ENCODE measurements around the gene TMEM14C. TPM values are rescaled to one million over a fixed set of nuclear protein-coding genes. Genes with fewer than 3 reads are reported as not detected.
A peak's percentile ranks its signal among the peaks of the same experiment; 100 is the strongest.

The TMEM14C gene
- total RNA-seq, 4 donors from 2014 or later, result 63.4 to 76.7 (median 73.7) TPM

DNA sequence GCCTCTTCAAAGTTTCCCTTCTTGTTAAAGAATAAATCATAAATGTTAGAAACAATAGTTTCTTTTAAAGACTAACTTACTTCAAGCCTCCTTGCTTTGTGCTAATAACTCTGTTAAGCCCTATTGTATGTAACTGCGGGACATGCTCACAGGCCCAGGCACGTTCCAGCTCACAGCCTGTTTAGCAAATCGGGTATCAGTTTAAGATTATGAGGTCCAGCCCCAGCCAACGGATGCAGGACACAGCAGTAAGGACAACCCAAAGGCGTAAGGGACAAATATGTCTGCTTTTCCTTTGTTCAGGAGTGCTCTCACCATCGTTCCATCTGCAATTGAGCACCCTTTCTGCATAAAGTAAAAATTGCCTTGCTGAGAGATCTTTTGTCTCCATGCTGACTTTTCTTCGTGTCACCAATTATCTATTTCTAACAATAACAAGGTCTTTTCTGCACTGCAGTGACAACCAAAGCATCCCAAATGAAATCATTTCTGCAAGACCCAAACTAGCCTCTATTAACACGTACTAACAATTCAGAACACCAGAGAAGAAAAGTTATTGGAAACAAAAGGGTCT is 29.8 kb upstream of the TMEM14C start:
- H3K9me3 ChIP-seq, result no peaks in the 10 kb centered on the region
- no peak for DNase-seq (ENCODE audit: low spot score in 2 of 2)
- no peak overlapping the region for H3K27ac ChIP-seq

DNA sequence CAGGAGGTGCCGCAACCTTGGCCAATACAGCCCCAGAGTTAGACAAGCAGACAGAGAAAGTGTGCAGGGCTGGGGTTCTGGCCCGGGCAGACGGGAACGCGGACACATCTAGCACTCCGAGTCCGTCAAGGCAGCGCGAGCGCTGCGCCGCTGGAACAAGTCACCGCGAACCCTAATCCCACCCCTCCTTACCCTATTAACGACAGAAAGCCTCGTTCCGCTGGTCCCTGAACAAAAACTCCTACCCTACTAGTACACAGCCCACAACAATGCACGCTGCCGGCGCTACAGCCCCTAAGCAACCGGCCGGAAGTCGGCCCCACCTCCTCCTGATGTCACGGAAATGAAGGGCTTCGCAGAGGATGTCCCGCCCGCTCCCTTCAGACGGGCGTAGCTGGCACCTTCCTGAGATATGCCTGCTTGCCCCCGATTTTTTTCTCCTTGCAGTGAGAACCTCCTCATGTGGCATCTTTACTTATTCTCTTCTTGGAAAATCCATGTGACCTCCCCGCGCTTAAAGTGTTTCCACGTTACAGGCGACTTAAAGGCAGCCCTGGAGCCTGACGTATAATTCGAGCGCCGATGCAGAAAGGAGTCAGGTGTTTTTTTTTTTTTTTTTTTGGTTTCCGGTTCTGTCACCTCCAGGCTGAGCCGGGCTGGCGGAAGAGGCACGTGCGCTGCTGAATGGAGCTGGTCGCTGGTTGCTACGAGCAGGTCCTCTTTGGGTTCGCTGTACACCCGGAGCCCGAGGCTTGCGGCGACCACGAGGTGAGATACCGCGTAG is 28.4 kb upstream of the TMEM14C start, which contains the start of the genes C6orf52 and PAK1IP1:
Gene C6orf52, minus strand, starts transcription at position 315 of the 784 bp plus-strand sequence. CDS start 7,066 bp downstream, outside the sequence.
Gene PAK1IP1, plus strand, starts transcription at position 671 of the 784 bp plus-strand sequence. Its CDS starts 14 bp downstream, at position 685.
- Histone ChIP-seq H3K4me1 (peaks cover 39% of the 10 kb centered on the region), H3K27me3 (no peaks in the 10 kb centered on the region), H3K9me3 (no peaks in the 10 kb centered on the region), H3K4me3 (peak within 1 kb of the TSS; percentile 91), H3K27ac (peak within 1 kb of the TSS; percentile 97), H3K36me3 (peaks cover 16% of the 10 kb centered on the region)
- DNase-seq (ENCODE audit: low spot score in 2 of 2), result peak; percentile 97
- TF ChIP-seq, protein P1, sequence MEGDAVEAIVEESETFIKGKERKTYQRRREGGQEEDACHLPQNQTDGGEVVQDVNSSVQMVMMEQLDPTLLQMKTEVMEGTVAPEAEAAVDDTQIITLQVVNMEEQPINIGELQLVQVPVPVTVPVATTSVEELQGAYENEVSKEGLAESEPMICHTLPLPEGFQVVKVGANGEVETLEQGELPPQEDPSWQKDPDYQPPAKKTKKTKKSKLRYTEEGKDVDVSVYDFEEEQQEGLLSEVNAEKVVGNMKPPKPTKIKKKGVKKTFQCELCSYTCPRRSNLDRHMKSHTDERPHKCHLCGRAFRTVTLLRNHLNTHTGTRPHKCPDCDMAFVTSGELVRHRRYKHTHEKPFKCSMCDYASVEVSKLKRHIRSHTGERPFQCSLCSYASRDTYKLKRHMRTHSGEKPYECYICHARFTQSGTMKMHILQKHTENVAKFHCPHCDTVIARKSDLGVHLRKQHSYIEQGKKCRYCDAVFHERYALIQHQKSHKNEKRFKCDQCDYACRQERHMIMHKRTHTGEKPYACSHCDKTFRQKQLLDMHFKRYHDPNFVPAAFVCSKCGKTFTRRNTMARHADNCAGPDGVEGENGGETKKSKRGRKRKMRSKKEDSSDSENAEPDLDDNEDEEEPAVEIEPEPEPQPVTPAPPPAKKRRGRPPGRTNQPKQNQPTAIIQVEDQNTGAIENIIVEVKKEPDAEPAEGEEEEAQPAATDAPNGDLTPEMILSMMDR (IDR thresholded peaks at IDR 0.05), result no peak
- TF ChIP-seq EP300 (IDR thresholded peaks at IDR 0.05) (no peak), POLR2AphosphoS5 (IDR thresholded peaks at IDR 0.05) (peak; percentile 57 to 92 (median 83)), POLR2A (IDR thresholded peaks at IDR 0.05) (peak; percentile 50 to 76)
- 0% methylated on average over 38 of the region's 53 CpGs for WGBS

More for the DNA sequence above, 29.8 kb upstream of the TMEM14C start:
- Histone ChIP-seq H3K27me3 (no peaks in the 10 kb centered on the region), H3K4me3 (peak overlapping the region; percentile 91), H3K36me3 (peaks cover 2% of the 10 kb centered on the region), H3K4me1 (peaks cover 39% of the 10 kb centered on the region)
- 79% methylated on average over 8 of the region's 8 CpGs for WGBS
- no peak for TF ChIP-seq EP300 (IDR thresholded peaks at IDR 0.05)
- TF ChIP-seq POLR2A (IDR thresholded peaks at IDR 0.05), result no peak
- TF ChIP-seq, protein P1 (IDR thresholded peaks at IDR 0.05), result no peak
- no peak for TF ChIP-seq POLR2AphosphoS5 (IDR thresholded peaks at IDR 0.05)

DNA sequence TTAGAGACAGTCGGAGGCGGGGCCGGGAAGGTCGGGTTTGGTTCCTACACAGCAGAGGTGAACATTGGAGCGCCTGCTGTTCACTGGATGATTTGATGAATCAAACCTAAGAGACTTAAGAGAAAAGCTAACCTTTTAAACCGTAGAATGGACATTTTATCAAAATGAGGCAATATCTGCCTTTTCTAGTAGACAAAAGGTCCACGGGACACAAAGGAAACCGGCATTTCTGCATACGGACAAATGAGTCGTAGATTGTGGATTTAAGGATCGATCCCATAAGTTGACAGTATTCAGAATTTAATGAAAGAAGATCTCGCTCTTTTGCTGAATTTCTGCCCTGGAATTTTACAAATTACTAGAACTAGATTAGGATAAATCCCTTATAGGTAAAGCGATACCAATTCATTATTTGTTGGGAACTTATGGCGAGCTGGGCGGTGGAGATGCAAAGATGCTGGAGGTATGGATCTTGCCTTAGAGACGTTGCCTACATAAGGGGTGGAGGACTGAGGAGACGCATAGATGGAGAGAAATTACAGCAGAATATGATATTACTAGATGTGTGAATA is 27.7 kb upstream of the TMEM14C start:
- peak overlapping the region; percentile 97 for H3K27ac ChIP-seq
- peak overlapping the region; percentile 91 for H3K4me3 ChIP-seq
- peaks cover 39% of the 10 kb centered on the region for H3K4me1 ChIP-seq
- no peaks in the 10 kb centered on the region for H3K9me3 ChIP-seq
- under 1% methylated on average over 17 of the region's 17 CpGs for WGBS
- no peaks in the 10 kb centered on the region for H3K27me3 ChIP-seq
- TF ChIP-seq, protein P1 (IDR thresholded peaks at IDR 0.05), result no peak
- TF ChIP-seq POLR2A (IDR thresholded peaks at IDR 0.05), result no peak
- TF ChIP-seq EP300 (IDR thresholded peaks at IDR 0.05), result no peak
- TF ChIP-seq POLR2AphosphoS5 (IDR thresholded peaks at IDR 0.05), result no peak
- peaks cover 20% of the 10 kb centered on the region for H3K36me3 ChIP-seq
- no peak for DNase-seq (ENCODE audit: low spot score in 2 of 2)

DNA sequence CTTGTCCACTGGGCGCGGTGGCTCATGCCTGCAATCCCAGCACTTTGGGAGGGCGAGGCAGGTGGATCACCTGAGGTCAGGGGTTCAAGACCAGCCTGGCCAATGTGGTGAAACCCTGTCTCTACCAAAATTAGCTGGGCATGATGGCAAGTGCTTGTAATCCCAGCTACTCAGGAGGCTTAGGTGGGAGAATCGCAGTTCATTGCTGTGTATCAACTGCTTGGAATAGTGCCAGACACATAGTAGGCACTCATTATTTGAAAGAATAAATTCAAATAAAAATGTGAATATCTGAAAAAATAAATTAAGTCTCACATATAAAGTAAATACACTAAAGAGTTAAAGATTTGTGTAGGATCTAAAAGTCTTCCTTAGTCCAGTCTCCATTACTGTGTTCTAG is 26.2 kb upstream of the TMEM14C start:
- Histone ChIP-seq H3K36me3 (peaks cover 31% of the 10 kb centered on the region), H3K27ac (no peak overlapping the region), H3K9me3 (no peaks in the 10 kb centered on the region), H3K4me3 (no peak overlapping the region), H3K27me3 (no peaks in the 10 kb centered on the region), H3K4me1 (peaks cover 35% of the 10 kb centered on the region)
- TF ChIP-seq, protein P1 (IDR thresholded peaks at IDR 0.05), result no peak
- DNase-seq (ENCODE audit: low spot score in 2 of 2), result no peak
- WGBS, result 99% methylated on average over 4 of the region's 4 CpGs

DNA sequence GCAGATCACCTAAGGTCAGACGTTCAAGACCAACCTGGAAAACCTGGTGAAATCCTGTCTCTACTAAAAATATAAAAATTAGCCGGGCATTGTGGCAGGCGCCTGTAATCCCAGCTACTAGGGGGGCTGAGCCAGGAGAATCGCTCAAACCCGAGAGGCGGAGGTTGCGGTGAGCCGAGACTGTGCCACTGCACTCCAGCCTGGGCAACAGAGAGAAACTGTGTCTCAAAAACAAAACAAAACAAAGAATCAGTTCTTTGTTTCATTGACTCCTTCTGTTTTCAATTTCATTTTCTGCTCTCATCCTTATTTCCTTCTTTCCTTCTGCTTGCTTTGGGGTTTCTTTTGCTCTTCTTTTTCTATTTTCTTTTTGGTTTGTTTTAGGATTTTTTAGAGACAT is 8.9 kb upstream of the TMEM14C start:
- H3K9me3 ChIP-seq, result no peaks in the 10 kb centered on the region
- no peaks in the 10 kb centered on the region for H3K4me1 ChIP-seq
- no peaks in the 10 kb centered on the region for H3K27me3 ChIP-seq
- DNase-seq (ENCODE audit: low spot score in 2 of 2), result no peak
- H3K27ac ChIP-seq, result no peak overlapping the region
- H3K36me3 ChIP-seq, result peaks cover 15% of the 10 kb centered on the region
- no peak overlapping the region for H3K4me3 ChIP-seq
- TF ChIP-seq POLR2AphosphoS5 (IDR thresholded peaks at IDR 0.05) (no peak), EP300 (IDR thresholded peaks at IDR 0.05) (no peak), POLR2A (IDR thresholded peaks at IDR 0.05) (no peak)
- TF ChIP-seq, protein P1 (IDR thresholded peaks at IDR 0.05), result no peak
- WGBS, result 83% methylated on average over 8 of the region's 8 CpGs
